Endothelial cell (in vitro differentiated cells): ENCODE data around the gene CADM4. TPM values are rescaled to one million over a fixed set of nuclear protein-coding genes. Genes with fewer than 3 reads are reported as not detected.

ENCODE experiments used
- DNase-seq: peaks from one replicate; pipeline ENCODE4 v3.0.0; 2021; ENCODE audit warnings: low spot score
- H3K27ac Mint-ChIP-seq: one replicate; pipeline ENCODE4 v1.8.0; 2021; ENCODE audit warnings: mixed read lengths, inconsistent platforms; ENCODE audit not compliant: unreplicated experiment
- H3K27me3 Mint-ChIP-seq: one replicate; pipeline ENCODE4 v1.8.0; 2021; ENCODE audit warnings: mild to moderate bottlenecking, moderate library complexity, mixed read lengths, inconsistent platforms; ENCODE audit not compliant: unreplicated experiment
- H3K36me3 Mint-ChIP-seq: one replicate; pipeline ENCODE4 v1.8.0; 2021; ENCODE audit warnings: mild to moderate bottlenecking, low read depth, mixed read lengths, inconsistent platforms; ENCODE audit not compliant: unreplicated experiment
- H3K4me1 Mint-ChIP-seq: one replicate; pipeline ENCODE4 v1.8.0; 2021; ENCODE audit warnings: mild to moderate bottlenecking, mixed read lengths, inconsistent platforms; ENCODE audit not compliant: unreplicated experiment
- H3K4me3 Mint-ChIP-seq: one replicate; pipeline ENCODE4 v1.8.0; 2021; ENCODE audit warnings: mild to moderate bottlenecking, mixed read lengths, inconsistent platforms; ENCODE audit not compliant: unreplicated experiment
- H3K9me3 Mint-ChIP-seq: one replicate; pipeline ENCODE4 v1.8.0; 2021; ENCODE audit warnings: mixed read lengths, inconsistent platforms; ENCODE audit not compliant: unreplicated experiment
- total RNA-seq: library from RNA; stranded (reverse); fragmentation: NEBNext Ultra II Directional; extraction: Animal tissue kit (Norgen Biotek cat#: 25700); gene quantifications from one replicate; pipeline ENCODE4 v1.2.1, GENCODE V29; 2021; ENCODE audit not compliant: unreplicated experiment
- TF ChIP-seq, protein P1 (sequence below): fragments of 200-600 bp; sonication (generic); IDR thresholded peaks from one replicate; pipeline ENCODE4 v1.5.0; 2021; ENCODE audit warnings: antibody characterized with exemption; ENCODE audit not compliant: unreplicated experiment

CADM4 gene
- total RNA-seq, 1 donor from 2014 or later: 21.1 TPM

DNA sequence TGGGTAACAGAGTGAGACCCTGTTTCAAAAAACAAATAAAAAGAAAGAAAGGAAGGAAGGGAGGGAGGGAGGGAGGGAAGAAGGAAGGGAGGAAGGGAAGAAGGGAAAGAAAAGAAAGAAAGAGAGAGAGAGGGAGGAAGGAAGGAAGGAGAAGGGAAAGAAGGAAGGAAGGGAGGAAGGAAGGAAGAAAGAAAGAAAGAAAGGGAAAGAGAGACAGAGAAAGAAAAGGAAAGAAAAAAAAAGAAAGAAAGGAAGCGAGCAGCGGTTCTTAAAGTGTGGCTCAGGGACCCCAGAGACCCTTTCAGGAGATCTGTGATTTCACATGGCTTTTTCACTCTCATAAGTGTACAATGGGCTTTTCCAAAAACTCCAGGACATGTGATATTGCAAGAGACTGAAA lies 9.9 kb upstream of the CADM4 start:
- peaks cover 3% of the 10 kb centered on the region for H3K4me1 Mint-ChIP-seq
- H3K27ac Mint-ChIP-seq: no peak overlapping the region
- no peak overlapping the region for H3K4me3 Mint-ChIP-seq
- TF ChIP-seq, protein P1, sequence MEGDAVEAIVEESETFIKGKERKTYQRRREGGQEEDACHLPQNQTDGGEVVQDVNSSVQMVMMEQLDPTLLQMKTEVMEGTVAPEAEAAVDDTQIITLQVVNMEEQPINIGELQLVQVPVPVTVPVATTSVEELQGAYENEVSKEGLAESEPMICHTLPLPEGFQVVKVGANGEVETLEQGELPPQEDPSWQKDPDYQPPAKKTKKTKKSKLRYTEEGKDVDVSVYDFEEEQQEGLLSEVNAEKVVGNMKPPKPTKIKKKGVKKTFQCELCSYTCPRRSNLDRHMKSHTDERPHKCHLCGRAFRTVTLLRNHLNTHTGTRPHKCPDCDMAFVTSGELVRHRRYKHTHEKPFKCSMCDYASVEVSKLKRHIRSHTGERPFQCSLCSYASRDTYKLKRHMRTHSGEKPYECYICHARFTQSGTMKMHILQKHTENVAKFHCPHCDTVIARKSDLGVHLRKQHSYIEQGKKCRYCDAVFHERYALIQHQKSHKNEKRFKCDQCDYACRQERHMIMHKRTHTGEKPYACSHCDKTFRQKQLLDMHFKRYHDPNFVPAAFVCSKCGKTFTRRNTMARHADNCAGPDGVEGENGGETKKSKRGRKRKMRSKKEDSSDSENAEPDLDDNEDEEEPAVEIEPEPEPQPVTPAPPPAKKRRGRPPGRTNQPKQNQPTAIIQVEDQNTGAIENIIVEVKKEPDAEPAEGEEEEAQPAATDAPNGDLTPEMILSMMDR: no peak
- peaks cover 8% of the 10 kb centered on the region for H3K27me3 Mint-ChIP-seq
- H3K36me3 Mint-ChIP-seq: peaks cover 13% of the 10 kb centered on the region
- no peaks in the 10 kb centered on the region for H3K9me3 Mint-ChIP-seq
- no peak for DNase-seq

DNA sequence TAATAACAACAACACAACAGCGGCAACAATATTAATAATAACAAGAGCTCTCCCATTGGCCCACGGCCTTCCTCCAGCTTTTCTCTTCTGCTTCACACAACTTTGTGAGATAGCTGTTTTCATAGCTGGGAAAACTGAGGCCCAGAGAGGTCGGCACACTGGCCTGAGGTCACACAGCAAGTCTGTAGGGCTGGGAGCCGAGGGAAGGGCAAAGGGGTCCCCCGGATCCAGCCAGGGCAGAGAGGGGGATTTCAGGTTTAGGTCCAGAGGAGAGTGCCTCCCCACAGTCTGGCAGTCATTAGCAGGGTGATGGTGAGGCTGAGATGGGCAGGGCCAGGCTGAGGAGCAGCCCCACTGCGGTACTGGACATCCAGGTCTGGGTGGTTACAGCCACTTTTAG lies 9.0 kb upstream of the CADM4 start:
- TF ChIP-seq, protein P1: no peak
- Mint-ChIP-seq H3K36me3 (peaks cover 13% of the 10 kb centered on the region), H3K4me3 (no peak overlapping the region), H3K27me3 (peaks cover 8% of the 10 kb centered on the region), H3K9me3 (no peaks in the 10 kb centered on the region), H3K27ac (no peak overlapping the region), H3K4me1 (peaks cover 3% of the 10 kb centered on the region)
- DNase-seq: no peak

DNA sequence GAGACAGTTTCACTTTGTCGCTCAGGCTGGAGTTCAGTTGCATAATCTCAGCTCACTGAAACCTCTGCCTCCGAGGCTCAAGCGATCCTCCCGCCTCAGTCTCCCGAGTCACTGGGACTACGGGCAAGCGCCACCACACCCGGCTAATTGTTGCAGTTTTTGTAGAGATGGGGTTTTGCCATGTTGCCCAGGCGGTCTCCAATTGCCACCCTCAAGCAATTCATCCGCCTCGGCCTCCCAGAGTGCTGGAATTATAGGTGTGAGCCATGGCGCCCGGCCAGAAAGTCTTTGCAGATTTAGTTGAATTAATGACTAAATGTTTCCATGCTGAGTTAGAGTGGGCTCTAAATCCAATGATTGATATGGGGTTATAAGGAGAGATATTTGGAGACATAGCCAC lies 4.5 kb upstream of the CADM4 start:
- no peak for DNase-seq
- Mint-ChIP-seq H3K27me3 (peaks cover 14% of the 10 kb centered on the region), H3K36me3 (peaks cover 13% of the 10 kb centered on the region), H3K4me3 (no peak overlapping the region), H3K9me3 (no peaks in the 10 kb centered on the region), H3K27ac (no peak overlapping the region), H3K4me1 (peaks cover under 1% of the 10 kb centered on the region)
- TF ChIP-seq, protein P1: no peak

DNA sequence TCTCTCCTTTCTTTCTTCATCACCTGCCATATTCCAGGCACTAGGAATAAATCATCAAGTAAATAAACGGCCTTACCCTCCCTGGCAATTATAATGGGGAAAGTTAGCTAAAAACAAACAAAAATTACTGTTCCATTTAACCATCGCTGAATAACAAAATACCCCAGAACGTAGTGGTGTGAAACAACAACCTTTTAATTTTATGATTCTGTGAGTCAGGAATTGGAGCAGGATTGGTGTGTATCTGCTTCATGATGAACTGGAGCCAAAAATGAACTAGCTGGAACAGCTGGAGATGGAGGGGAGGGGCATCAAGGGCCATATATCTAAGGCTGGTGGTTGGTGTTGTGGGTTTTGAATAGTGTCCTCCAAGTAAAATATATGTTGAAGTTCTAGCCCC lies 3.7 kb upstream of the CADM4 start:
- Mint-ChIP-seq H3K4me1 (peaks cover 6% of the 10 kb centered on the region), H3K36me3 (peaks cover 17% of the 10 kb centered on the region), H3K9me3 (no peaks in the 10 kb centered on the region), H3K27me3 (peaks cover 22% of the 10 kb centered on the region), H3K4me3 (no peak overlapping the region), H3K27ac (no peak overlapping the region)
- TF ChIP-seq, protein P1: no peak
- no peak for DNase-seq

DNA sequence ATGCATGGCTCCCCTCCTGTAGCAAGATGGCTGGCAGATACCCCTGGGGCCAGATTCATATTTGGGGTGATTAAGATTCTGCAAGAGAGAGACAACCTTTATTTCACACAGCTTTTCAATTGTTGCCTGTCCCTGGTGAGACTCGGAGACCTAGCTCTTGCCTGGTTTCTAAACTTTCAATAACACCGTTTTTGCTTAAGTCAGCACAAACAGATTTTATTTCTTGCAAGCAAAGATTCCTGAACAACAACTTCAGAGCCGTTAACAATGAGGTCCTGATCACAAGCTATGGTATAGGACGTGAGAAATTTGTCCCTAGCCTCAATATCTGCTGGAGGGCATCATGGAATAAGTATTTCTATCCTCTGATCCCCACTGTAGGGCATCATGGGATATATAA lies 2.9 kb upstream of the CADM4 start:
- Mint-ChIP-seq H3K9me3 (no peaks in the 10 kb centered on the region), H3K36me3 (peaks cover 15% of the 10 kb centered on the region), H3K4me1 (peaks cover 10% of the 10 kb centered on the region), H3K27ac (no peak overlapping the region), H3K4me3 (no peak overlapping the region), H3K27me3 (peaks cover 25% of the 10 kb centered on the region)
- no peak for DNase-seq
- TF ChIP-seq, protein P1: no peak
